Esophagus muscularis mucosa (tissue), 4 donors: ENCODE results near the gene TMEM120A.

Experiments
- EP300 ChIP-seq: sonication (generic); formaldehyde crosslinking; IDR thresholded peaks from one replicate; pipeline ENCODE4 v1.6.1; 2017; ENCODE audit warnings: antibody characterized with exemption
- POLR2A ChIP-seq: fragments of 450-650 bp; IDR thresholded peaks from one replicate; pipeline ENCODE4 v1.6.1; 2017; ENCODE audit warnings: antibody characterized with exemption, moderate library complexity, mild to moderate bottlenecking, low read depth
- POLR2AphosphoS5 ChIP-seq, 2 donors: sonication (generic); formaldehyde crosslinking; IDR thresholded peaks; one replicate each; pipeline ENCODE4 v1.6.1; 2017; ENCODE audit warnings: antibody characterized with exemption in 2 of 2
- TF ChIP-seq, protein P1 (sequence below), 3 experiments: fragments of 200-600 bp in 2 of 3; fragments of 450-650 bp in 1 of 3; sonication (generic) in 2 of 3; IDR thresholded peaks; one replicate each; pipeline ENCODE4 v1.5.1; 2017 to 2019; ENCODE audit warnings: antibody characterized with exemption in 3 of 3, mild to moderate bottlenecking in 2 of 3, moderate library complexity in 1 of 3

DNA sequence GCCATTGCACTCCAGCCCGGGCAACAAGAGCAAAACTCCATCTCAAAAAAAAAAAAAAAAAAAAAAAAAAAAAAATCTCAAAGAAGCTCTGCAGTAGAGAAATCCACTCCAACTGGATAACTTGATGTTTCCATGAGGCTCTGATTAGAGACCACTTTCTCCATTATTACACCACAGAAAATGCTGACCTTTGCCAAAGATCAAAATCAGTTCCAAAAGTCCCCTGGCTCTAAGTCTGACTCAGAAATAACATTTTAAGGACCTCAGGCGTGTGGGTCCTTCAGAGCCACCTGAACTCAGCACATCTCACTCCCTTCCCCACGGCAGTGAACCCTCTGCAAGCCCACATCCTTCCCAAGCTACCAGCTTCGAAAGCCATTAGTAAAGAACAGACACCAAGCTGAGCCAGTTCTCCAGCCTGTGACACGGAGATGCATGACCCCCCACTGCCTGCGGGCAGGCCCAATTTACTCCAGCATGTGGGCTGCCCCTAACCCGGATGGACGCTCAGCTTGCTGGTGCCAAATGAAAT, 13.8 kb upstream of the TMEM120A start:
- TF ChIP-seq, protein P1, sequence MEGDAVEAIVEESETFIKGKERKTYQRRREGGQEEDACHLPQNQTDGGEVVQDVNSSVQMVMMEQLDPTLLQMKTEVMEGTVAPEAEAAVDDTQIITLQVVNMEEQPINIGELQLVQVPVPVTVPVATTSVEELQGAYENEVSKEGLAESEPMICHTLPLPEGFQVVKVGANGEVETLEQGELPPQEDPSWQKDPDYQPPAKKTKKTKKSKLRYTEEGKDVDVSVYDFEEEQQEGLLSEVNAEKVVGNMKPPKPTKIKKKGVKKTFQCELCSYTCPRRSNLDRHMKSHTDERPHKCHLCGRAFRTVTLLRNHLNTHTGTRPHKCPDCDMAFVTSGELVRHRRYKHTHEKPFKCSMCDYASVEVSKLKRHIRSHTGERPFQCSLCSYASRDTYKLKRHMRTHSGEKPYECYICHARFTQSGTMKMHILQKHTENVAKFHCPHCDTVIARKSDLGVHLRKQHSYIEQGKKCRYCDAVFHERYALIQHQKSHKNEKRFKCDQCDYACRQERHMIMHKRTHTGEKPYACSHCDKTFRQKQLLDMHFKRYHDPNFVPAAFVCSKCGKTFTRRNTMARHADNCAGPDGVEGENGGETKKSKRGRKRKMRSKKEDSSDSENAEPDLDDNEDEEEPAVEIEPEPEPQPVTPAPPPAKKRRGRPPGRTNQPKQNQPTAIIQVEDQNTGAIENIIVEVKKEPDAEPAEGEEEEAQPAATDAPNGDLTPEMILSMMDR (IDR thresholded peaks at IDR 0.05) = no peak
- TF ChIP-seq POLR2A (no peak), POLR2AphosphoS5 (IDR thresholded peaks at IDR 0.05) (no peak), EP300 (no peak)
